Parathyroid adenoma (tissue), 2 donors: Measurements from ENCODE around the gene BRD9.

Source experiments
- H2AFZ ChIP-seq: fragments of 300-600 bp; sonication (generic); one replicate; pipeline ENCODE4 v1.7.0; 2017; ENCODE audit warnings: antibody characterized with exemption, mild to moderate bottlenecking
- H3K27ac ChIP-seq: fragments of 300-600 bp; sonication (generic); one replicate; pipeline ENCODE4 v1.7.0; 2017
- H3K27me3 ChIP-seq: fragments of 300-600 bp; sonication (generic); one replicate; pipeline ENCODE4 v1.7.0; 2017; ENCODE audit warnings: low read length; ENCODE audit not compliant: control insufficient read depth, insufficient read depth
- H3K36me3 ChIP-seq: fragments of 300-600 bp; sonication (generic); one replicate; pipeline ENCODE4 v1.7.0; 2017; ENCODE audit warnings: low read length; ENCODE audit not compliant: control insufficient read depth, insufficient read depth
- H3K4me1 ChIP-seq: fragments of 300-600 bp; sonication (generic); one replicate; pipeline ENCODE4 v1.7.0; 2017; ENCODE audit warnings: control low read depth
- H3K4me2 ChIP-seq: fragments of 300-600 bp; sonication (generic); one replicate; pipeline ENCODE4 v1.7.0; 2017; ENCODE audit warnings: low read length
- H3K4me3 ChIP-seq: fragments of 300-600 bp; sonication (generic); one replicate; pipeline ENCODE4 v1.7.0; 2017; ENCODE audit warnings: low read depth, low read length
- H3K79me2 ChIP-seq: fragments of 300-600 bp; sonication (generic); one replicate; pipeline ENCODE4 v1.7.0; 2017; ENCODE audit warnings: control low read depth
- H3K9ac ChIP-seq: fragments of 300-600 bp; sonication (generic); one replicate; pipeline ENCODE4 v1.7.0; 2017; ENCODE audit warnings: mild to moderate bottlenecking
- H3K9me3 ChIP-seq: fragments of 300-600 bp; sonication (generic); one replicate; pipeline ENCODE4 v1.7.0; 2017; ENCODE audit warnings: low read length; ENCODE audit not compliant: control insufficient read depth
- TF ChIP-seq, protein P1 (sequence below): fragments of 300-600 bp; sonication (generic); IDR thresholded peaks from one replicate; pipeline ENCODE4 v1.7.0; 2017; ENCODE audit warnings: antibody characterized with exemption, mild to moderate bottlenecking
- donor health status: primary hyperparathyroidism.

BRD9 gene

DNA sequence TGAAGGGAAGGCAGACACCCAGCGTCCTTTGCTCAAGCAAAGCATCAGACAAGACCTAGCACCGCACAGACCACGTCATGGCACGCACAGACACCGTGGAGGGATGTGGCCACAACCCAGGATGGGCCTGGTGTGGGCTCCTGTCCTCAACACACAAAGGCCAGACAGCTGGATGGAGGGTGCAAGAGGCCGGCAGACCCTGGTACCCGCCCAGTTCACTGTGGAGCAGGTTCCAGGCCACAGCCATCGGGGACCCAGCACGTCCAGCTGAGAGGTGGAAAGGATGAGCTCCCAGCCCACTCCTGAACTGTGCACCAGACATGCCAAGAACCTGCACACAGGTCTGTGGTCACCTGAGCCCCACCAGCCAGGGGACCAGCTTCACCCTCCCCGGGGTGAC lies 26.8 kb downstream of the BRD9 start:
- Histone ChIP-seq H3K27ac (no peak overlapping the region), H3K4me3 (no peak overlapping the region), H3K4me1 (peaks cover 4% of the 10 kb centered on the region), H3K9me3 (no peaks in the 10 kb centered on the region), H3K4me2 (no peak overlapping the region), H3K36me3 (no peaks in the 10 kb centered on the region), H3K9ac (no peak overlapping the region), H3K27me3 (no peaks in the 10 kb centered on the region), H2AFZ (no peak overlapping the region), H3K79me2 (no peaks in the 10 kb centered on the region)
- TF ChIP-seq, protein P1, sequence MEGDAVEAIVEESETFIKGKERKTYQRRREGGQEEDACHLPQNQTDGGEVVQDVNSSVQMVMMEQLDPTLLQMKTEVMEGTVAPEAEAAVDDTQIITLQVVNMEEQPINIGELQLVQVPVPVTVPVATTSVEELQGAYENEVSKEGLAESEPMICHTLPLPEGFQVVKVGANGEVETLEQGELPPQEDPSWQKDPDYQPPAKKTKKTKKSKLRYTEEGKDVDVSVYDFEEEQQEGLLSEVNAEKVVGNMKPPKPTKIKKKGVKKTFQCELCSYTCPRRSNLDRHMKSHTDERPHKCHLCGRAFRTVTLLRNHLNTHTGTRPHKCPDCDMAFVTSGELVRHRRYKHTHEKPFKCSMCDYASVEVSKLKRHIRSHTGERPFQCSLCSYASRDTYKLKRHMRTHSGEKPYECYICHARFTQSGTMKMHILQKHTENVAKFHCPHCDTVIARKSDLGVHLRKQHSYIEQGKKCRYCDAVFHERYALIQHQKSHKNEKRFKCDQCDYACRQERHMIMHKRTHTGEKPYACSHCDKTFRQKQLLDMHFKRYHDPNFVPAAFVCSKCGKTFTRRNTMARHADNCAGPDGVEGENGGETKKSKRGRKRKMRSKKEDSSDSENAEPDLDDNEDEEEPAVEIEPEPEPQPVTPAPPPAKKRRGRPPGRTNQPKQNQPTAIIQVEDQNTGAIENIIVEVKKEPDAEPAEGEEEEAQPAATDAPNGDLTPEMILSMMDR, result no peak

DNA sequence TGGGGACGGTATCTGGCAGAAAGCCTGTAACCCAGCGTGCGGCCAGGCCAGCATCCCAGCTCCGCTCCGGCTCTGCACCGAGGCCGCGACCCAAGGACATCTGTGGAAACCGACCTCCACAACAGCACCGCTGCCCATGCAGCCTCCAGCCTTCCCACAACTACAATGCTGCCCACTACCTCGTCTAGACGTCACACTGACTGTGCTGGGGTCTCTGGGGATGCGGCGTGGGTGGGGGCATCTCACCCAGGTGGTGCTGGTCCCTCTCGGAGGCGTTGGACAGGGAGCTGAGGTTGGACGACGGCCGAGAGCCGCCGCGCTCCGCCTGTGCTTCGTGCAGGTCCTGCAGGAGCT lies 27.5 kb downstream of the BRD9 start:
- H2AFZ ChIP-seq, result no peak overlapping the region
- H3K36me3 ChIP-seq, result no peaks in the 10 kb centered on the region
- H3K79me2 ChIP-seq, result no peaks in the 10 kb centered on the region
- peaks cover 4% of the 10 kb centered on the region for H3K4me1 ChIP-seq
- H3K9me3 ChIP-seq, result no peaks in the 10 kb centered on the region
- TF ChIP-seq, protein P1, result no peak
- no peak overlapping the region for H3K4me3 ChIP-seq
- H3K4me2 ChIP-seq, result no peak overlapping the region
- H3K27me3 ChIP-seq, result no peaks in the 10 kb centered on the region
- no peak overlapping the region for H3K27ac ChIP-seq
- H3K9ac ChIP-seq, result no peak overlapping the region

DNA sequence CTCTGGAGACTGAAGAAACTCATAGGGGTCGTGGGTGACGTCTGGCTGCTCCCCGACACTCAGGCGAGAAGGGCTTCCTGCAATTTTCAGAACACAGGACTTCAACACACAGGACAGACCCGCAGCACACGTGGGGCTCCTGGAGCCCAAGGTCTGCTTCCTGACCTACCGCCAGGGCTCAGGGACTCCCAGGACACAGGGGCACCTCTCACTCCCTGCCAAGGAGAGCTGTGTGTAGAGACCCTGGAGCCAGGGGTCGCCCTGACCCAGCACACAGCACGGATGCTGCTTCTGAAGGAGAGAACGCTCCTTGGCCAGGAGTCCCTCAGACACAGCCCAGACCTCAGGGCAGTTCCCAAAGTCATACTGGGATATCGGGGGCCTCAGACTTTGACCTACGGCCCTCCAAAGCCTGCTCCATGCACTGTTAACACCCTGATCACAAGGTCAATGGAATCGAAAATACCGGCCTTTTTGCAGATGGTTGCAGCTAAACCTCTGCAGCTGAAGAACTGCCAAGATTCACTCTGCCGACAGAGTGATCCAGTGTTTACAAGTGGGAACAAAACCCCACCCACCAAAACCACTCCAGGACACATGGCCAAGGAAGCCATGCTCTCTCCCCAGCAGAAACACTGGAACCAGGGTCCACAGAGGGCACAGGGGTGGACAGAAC lies 28.0 kb downstream of the BRD9 start:
- Histone ChIP-seq H2AFZ (no peak overlapping the region), H3K27me3 (no peaks in the 10 kb centered on the region), H3K4me3 (no peak overlapping the region), H3K9ac (no peak overlapping the region), H3K4me2 (no peak overlapping the region), H3K9me3 (no peaks in the 10 kb centered on the region), H3K27ac (no peak overlapping the region), H3K79me2 (no peaks in the 10 kb centered on the region), H3K36me3 (no peaks in the 10 kb centered on the region), H3K4me1 (peaks cover 4% of the 10 kb centered on the region)
- TF ChIP-seq, protein P1, result no peak

DNA sequence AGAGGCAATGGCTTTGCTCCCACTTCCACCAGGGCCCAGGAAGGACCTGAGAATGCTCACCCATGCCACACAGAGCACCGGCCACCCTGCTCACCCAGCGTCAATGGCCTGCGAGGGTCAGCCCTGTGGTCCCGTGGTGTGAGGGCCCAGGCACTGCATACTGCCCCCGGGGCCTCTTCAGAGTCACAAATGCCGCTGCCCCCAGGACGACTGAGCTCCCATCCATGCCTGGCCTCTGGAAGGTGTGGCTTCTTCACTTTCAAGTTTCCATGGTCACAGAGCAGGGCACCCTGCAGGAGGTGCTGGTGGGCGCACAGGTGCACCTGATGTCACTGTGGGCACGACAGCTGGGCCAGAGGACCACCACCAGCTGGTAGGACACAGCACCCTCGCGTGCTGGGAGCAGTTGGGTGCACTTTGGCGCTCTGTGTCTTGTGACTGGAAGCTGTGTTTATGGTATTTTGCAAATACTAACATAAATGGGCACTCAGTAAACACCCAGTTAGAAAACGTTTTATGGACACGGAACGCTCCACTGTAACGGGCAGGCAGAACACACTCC lies 29.3 kb downstream of the BRD9 start:
- Histone ChIP-seq H3K27ac (no peak overlapping the region), H3K27me3 (no peaks in the 10 kb centered on the region), H3K36me3 (no peaks in the 10 kb centered on the region), H3K4me3 (no peak overlapping the region), H3K9ac (no peak overlapping the region), H3K9me3 (no peaks in the 10 kb centered on the region), H3K4me1 (peaks cover 4% of the 10 kb centered on the region), H2AFZ (no peak overlapping the region), H3K4me2 (no peak overlapping the region), H3K79me2 (no peaks in the 10 kb centered on the region)
- TF ChIP-seq, protein P1, result no peak
